A549 (cell line): ENCODE data around the gene SOX18.

Experiments
- CHD2 ChIP-seq: fragments of 150-350 bp; IDR thresholded peaks from 2 replicates; pipeline ENCODE4 v1.6.1; 2014; ENCODE audit warnings: low read length; ENCODE audit not compliant: partially characterized antibody
- EP300 ChIP-seq, 2 experiments: fragments of >200 bp; sonication (Bioruptor Twin); formaldehyde crosslinking; IDR thresholded peaks; 2 replicates in 1 of 2; 3 replicates in 1 of 2; pipeline ENCODE4 v1.6.1; 2016 to 2017
- HDAC2 ChIP-seq: fragments of 200-600 bp; sonication (generic); IDR thresholded peaks from 2 replicates; pipeline ENCODE4 v1.6.1; 2016
- JUN ChIP-seq, 2 experiments: fragments of >200 bp; sonication (Bioruptor Twin); formaldehyde crosslinking; IDR thresholded peaks; 2 replicates in 1 of 2; 3 replicates in 1 of 2; pipeline ENCODE4 v1.6.1; 2016 to 2017
- NFE2L2 ChIP-seq: fragments of 150-350 bp; conservative IDR thresholded peaks from 2 replicates; pipeline ENCODE4 v1.6.1; 2014; ENCODE audit warnings: low read length
- PHF8 ChIP-seq: fragments of 200-600 bp; sonication (generic); IDR thresholded peaks from 2 replicates; pipeline ENCODE4 v1.6.1; 2016; ENCODE audit warnings: low read depth, mild to moderate bottlenecking, antibody characterized with exemption, moderate library complexity, borderline replicate concordance
- POLR2A ChIP-seq: IDR thresholded peaks from 2 replicates; pipeline ENCODE4 v1.6.1; 2012; ENCODE audit warnings: mild to moderate bottlenecking, low read length
- RNF2 ChIP-seq: fragments of 200-600 bp; sonication (generic); IDR thresholded peaks from 2 replicates; pipeline ENCODE4 v1.6.1; 2016; ENCODE audit warnings: low read depth, mild to moderate bottlenecking, antibody characterized with exemption, moderate library complexity, borderline replicate concordance
- SREBF2 ChIP-seq: fragments of 450-650 bp; IDR thresholded peaks from 2 replicates; pipeline ENCODE4 v1.6.1; 2014; ENCODE audit warnings: mild to moderate bottlenecking, moderate library complexity
- TF ChIP-seq, protein P1 (sequence below): fragments of >200 bp; sonication (Bioruptor Twin); formaldehyde crosslinking; IDR thresholded peaks from 3 replicates; pipeline ENCODE4 v1.5.1; 2016
- TF ChIP-seq, protein P2 (sequence below): fragments of 200-600 bp; sonication (generic); IDR thresholded peaks from 2 replicates; pipeline ENCODE4 v1.6.1; 2016; ENCODE audit warnings: antibody characterized with exemption, mild to moderate bottlenecking, moderate library complexity

DNA sequence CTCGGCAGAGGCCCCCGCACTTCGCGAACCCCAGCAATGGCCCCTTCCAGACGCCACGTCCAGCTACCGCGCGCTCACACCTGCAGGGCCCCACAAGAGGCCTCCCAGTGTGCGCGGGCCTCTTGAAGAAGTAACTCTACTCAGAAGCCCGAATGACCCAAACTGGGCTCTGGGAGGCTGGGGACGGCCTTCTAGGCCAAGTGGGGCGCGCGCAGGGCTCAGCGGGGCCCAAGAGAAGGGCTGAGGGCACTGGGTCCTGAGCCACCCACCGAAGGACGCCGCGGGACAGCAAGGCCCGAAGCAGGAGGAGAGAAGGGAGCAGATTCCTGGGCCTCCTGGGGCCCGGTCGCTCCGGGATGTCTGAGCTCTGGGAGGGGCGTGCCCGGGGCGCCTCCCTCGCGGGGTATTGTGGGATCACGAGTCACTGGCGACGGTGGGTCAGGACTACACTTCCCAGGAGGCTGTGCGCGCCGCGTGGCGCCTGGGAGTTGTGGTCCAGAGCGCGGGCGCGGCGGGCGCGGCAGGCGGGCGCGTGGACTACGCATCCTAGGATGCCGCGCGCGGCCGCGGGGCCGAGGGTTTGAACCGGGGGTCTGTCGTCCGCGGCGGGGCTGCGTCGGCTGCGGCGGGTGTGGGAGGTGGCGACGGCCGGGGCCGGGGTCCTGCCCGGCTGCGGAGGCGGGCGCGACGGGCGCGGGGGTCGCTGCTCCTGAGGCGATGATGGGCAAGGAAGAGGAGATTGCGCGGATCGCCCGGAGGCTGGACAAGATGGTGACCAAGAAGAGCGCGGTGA lies 13.4 kb upstream of the SOX18 start, which contains the start of gene TCEA2:
- TF ChIP-seq, protein P1, sequence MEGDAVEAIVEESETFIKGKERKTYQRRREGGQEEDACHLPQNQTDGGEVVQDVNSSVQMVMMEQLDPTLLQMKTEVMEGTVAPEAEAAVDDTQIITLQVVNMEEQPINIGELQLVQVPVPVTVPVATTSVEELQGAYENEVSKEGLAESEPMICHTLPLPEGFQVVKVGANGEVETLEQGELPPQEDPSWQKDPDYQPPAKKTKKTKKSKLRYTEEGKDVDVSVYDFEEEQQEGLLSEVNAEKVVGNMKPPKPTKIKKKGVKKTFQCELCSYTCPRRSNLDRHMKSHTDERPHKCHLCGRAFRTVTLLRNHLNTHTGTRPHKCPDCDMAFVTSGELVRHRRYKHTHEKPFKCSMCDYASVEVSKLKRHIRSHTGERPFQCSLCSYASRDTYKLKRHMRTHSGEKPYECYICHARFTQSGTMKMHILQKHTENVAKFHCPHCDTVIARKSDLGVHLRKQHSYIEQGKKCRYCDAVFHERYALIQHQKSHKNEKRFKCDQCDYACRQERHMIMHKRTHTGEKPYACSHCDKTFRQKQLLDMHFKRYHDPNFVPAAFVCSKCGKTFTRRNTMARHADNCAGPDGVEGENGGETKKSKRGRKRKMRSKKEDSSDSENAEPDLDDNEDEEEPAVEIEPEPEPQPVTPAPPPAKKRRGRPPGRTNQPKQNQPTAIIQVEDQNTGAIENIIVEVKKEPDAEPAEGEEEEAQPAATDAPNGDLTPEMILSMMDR, result no peak
- TF ChIP-seq, protein P2, sequence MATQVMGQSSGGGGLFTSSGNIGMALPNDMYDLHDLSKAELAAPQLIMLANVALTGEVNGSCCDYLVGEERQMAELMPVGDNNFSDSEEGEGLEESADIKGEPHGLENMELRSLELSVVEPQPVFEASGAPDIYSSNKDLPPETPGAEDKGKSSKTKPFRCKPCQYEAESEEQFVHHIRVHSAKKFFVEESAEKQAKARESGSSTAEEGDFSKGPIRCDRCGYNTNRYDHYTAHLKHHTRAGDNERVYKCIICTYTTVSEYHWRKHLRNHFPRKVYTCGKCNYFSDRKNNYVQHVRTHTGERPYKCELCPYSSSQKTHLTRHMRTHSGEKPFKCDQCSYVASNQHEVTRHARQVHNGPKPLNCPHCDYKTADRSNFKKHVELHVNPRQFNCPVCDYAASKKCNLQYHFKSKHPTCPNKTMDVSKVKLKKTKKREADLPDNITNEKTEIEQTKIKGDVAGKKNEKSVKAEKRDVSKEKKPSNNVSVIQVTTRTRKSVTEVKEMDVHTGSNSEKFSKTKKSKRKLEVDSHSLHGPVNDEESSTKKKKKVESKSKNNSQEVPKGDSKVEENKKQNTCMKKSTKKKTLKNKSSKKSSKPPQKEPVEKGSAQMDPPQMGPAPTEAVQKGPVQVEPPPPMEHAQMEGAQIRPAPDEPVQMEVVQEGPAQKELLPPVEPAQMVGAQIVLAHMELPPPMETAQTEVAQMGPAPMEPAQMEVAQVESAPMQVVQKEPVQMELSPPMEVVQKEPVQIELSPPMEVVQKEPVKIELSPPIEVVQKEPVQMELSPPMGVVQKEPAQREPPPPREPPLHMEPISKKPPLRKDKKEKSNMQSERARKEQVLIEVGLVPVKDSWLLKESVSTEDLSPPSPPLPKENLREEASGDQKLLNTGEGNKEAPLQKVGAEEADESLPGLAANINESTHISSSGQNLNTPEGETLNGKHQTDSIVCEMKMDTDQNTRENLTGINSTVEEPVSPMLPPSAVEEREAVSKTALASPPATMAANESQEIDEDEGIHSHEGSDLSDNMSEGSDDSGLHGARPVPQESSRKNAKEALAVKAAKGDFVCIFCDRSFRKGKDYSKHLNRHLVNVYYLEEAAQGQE, result no peak
- TF ChIP-seq POLR2A (peak; percentile 56), NFE2L2 (no peak), RNF2 (no peak), CHD2 (no peak), SREBF2 (no peak), PHF8 (peak; percentile 91), JUN (IDR thresholded peaks at IDR 0.05) (peak in 1 of 2 experiments; percentile 81; a peak in 3 of 5 replicates), EP300 (IDR thresholded peaks at IDR 0.05) (no peak), HDAC2 (no peak)
